Smooth muscle cell (in vitro differentiated cells): ENCODE results near the gene SCYGR4. TPM values are rescaled to one million over a fixed set of nuclear protein-coding genes. Genes with fewer than 3 reads are reported as not detected.
"Not testable (repeated sequence)": the region's sequence is repeated elsewhere in the genome, so short reads cannot be mapped to it uniquely, and the experiment has no call there.

Experiments used
- DNase-seq: peaks from one replicate; lab custom pipeline; 2025; ENCODE audit not compliant: unreplicated experiment; lab: John Stamatoyannopoulos, UW
- H2AFZ ChIP-seq: fragments of 200-600 bp; sonication (generic); 2 replicates; pipeline ENCODE4 v1.6.0; 2016; ENCODE audit warnings: antibody characterized with exemption, low read depth, mild to moderate bottlenecking
- H3F3A ChIP-seq: fragments of 200-600 bp; sonication (generic); 2 replicates; pipeline ENCODE4 v1.6.0; 2017; ENCODE audit warnings: antibody characterized with exemption, low read depth
- H3K27ac ChIP-seq: fragments of 200-600 bp; sonication (generic); 2 replicates; pipeline ENCODE4 v1.5.1; 2016; ENCODE audit warnings: low read depth, mild to moderate bottlenecking
- H3K27me3 ChIP-seq: fragments of 200-600 bp; sonication (generic); 2 replicates; pipeline ENCODE4 v1.6.1; 2016; ENCODE audit warnings: low read depth, mild to moderate bottlenecking
- H3K36me3 ChIP-seq: fragments of 200-600 bp; sonication (generic); 2 replicates; pipeline ENCODE4 v1.5.1; 2016; ENCODE audit warnings: low read depth
- H3K4me1 ChIP-seq: fragments of 200-600 bp; sonication (generic); 2 replicates; pipeline ENCODE4 v1.5.1; 2016; ENCODE audit warnings: low read depth
- H3K4me2 ChIP-seq: fragments of 200-600 bp; sonication (generic); 2 replicates; pipeline ENCODE4 v1.6.0; 2016; ENCODE audit warnings: mild to moderate bottlenecking
- H3K4me3 ChIP-seq: fragments of 200-600 bp; sonication (generic); 2 replicates; pipeline ENCODE4 v1.5.1; 2016; ENCODE audit warnings: mild to moderate bottlenecking
- H3K79me2 ChIP-seq: fragments of 200-600 bp; sonication (generic); 2 replicates; pipeline ENCODE4 v1.6.0; 2016; ENCODE audit warnings: low read depth, mild to moderate bottlenecking
- H3K9ac ChIP-seq: fragments of 200-600 bp; sonication (generic); 2 replicates; pipeline ENCODE4 v1.6.0; 2016; ENCODE audit warnings: low read depth
- H3K9me3 ChIP-seq: fragments of 200-600 bp; sonication (generic); replicated peaks from 2 replicates; pipeline ENCODE4 v1.5.1; 2016; ENCODE audit warnings: low read depth
- H4K20me1 ChIP-seq: fragments of 200-600 bp; sonication (generic); 2 replicates; pipeline ENCODE4 v1.6.0; 2016; ENCODE audit warnings: low read depth
- CTCF ChIP-seq: fragments of 200-600 bp; sonication (generic); IDR thresholded peaks from 2 replicates; pipeline ENCODE4 v1.5.1; 2017; ENCODE audit warnings: borderline replicate concordance, mild to moderate bottlenecking, antibody characterized with exemption; ENCODE audit not compliant: insufficient read depth, poor library complexity, severe bottlenecking
- WGBS: methylation state at CpG from one replicate; pipeline ENCODE4 v1.1.7; 2016; ENCODE audit warnings: low lambda C conversion rate; 5-methylcytosine and 5-hydroxymethylcytosine counted together
- polyA plus RNA-seq: library from polyadenylated mRNA; unstranded; fragments of >200 nt; fragmentation: Nextera tagmentation; extraction: Ambion mirVana; gene quantifications from 2 replicates; pipeline ENCODE4 v1.2.1, GENCODE V29; 2016
- total RNA-seq: library from RNA; depleted of rRNA; stranded (reverse); fragments of >200 nt; gene quantifications from 2 replicates; pipeline ENCODE4 v1.2.3, GENCODE V29; 2014

SCYGR4 gene
- total and polyA plus RNA-seq, 2 experiments from 2014 or later = not detected

GRCh38 chr2:227665189-227665940 is 48.1 kb downstream of the SCYGR4 start:
- Histone ChIP-seq H3K4me3 (no peak overlapping the region), H3F3A (no peaks in the 10 kb centered on the region), H3K27me3 (no peaks in the 10 kb centered on the region), H3K9me3 (no peaks in the 10 kb centered on the region), H3K4me1 (peaks cover 6% of the 10 kb centered on the region), H3K36me3 (no peaks in the 10 kb centered on the region), H2AFZ (no peak overlapping the region), H3K4me2 (no peak overlapping the region), H3K27ac (no peak overlapping the region), H3K9ac (no peak overlapping the region), H3K79me2 (no peaks in the 10 kb centered on the region), H4K20me1 (no peaks in the 10 kb centered on the region)
- WGBS = 92% methylated on average over 6 of the region's 6 CpGs
- no peak for TF ChIP-seq CTCF
- DNase-seq = no peak

DNA sequence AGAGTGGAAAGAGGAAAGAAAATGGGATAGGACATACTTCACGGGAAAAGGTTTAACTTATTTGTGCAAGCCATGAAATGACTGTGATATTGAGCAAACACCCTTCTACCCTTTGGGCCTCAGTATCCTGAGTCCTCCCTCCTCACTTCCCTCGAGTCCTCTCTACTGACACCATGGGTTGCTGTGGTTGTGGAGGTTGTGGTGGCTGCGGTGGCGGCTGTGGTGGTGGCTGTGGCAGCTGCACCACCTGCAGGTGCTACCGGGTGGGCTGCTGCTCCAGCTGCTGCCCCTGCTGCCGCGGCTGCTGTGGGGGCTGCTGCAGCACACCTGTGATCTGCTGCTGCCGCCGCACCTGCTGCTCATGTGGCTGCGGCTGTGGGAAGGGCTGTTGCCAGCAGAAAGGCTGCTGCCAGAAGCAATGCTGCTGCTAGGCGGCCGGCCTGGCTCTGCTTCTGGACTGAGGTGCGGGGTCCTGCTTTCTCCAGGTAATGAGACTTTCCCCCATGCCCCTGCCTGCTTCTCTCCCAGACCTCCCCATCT is 49.4 kb downstream of the SCYGR4 start, which contains the start of gene SCYGR5:
TSS of gene SCYGR5 (plus strand) at position 174 of the 540 bp plus-strand sequence. CDS start at position 174, 0 bp downstream.
- H3K27ac ChIP-seq, H3K36me3 ChIP-seq: not testable (repeated sequence)
- 93% methylated on average over 13 of the region's 13 CpGs for WGBS

More for the DNA sequence above, 49.4 kb downstream of the SCYGR4 start, which contains the start of gene SCYGR5:
- not testable (repeated sequence) for H3K27me3 ChIP-seq, H2AFZ ChIP-seq, H3K9me3 ChIP-seq, H3K79me2 ChIP-seq, DNase-seq, H4K20me1 ChIP-seq, H3F3A ChIP-seq, H3K4me2 ChIP-seq, H3K4me3 ChIP-seq, H3K9ac ChIP-seq, H3K4me1 ChIP-seq

Other genes starting within 250 kb of the SCYGR4 start
- not detected in 2 replicates for gene TM4SF20, start 238.2 kb upstream of the SCYGR4 start, total RNA-seq
- not detected in 2 replicates for gene TM4SF20, start 238.2 kb upstream of the SCYGR4 start, polyA plus RNA-seq
- not detected in 2 replicates for gene SCYGR1, start 229.5 kb upstream of the SCYGR4 start, total RNA-seq
- not detected in 2 replicates for gene SCYGR1, start 229.5 kb upstream of the SCYGR4 start, polyA plus RNA-seq
- 127 and 143 TPM in 2 replicates for gene AGFG1, start 145.3 kb upstream of the SCYGR4 start, total RNA-seq
- 60.5 and 61.1 TPM in 2 replicates for gene AGFG1, start 145.3 kb upstream of the SCYGR4 start, polyA plus RNA-seq
- not detected in 2 replicates for gene SCYGR2, start 18.6 kb upstream of the SCYGR4 start, total RNA-seq
- gene SCYGR2, start 18.6 kb upstream of the SCYGR4 start, polyA plus RNA-seq = not detected in 2 replicates
- gene SCYGR3, start 2.7 kb upstream of the SCYGR4 start, total RNA-seq = not detected in 2 replicates
- not detected in 2 replicates for gene SCYGR3, start 2.7 kb upstream of the SCYGR4 start, polyA plus RNA-seq
- gene SCYGR5, start 49.3 kb downstream of the SCYGR4 start, total RNA-seq = not detected in 2 replicates
- not detected in 2 replicates for gene SCYGR5, start 49.3 kb downstream of the SCYGR4 start, polyA plus RNA-seq
- 5.0 and 7.2 TPM in 2 replicates for gene SLC19A3, start 100.5 kb downstream of the SCYGR4 start, total RNA-seq
- gene SLC19A3, start 100.5 kb downstream of the SCYGR4 start, polyA plus RNA-seq = 3.5 and 4.5 TPM in 2 replicates
- not detected in 2 replicates for gene SCYGR6, start 107.3 kb downstream of the SCYGR4 start, total RNA-seq
- not detected in 2 replicates for gene SCYGR6, start 107.3 kb downstream of the SCYGR4 start, polyA plus RNA-seq
- gene SCYGR7, start 110.8 kb downstream of the SCYGR4 start, total RNA-seq = not detected in 2 replicates
- not detected in 2 replicates for gene SCYGR7, start 110.8 kb downstream of the SCYGR4 start, polyA plus RNA-seq
- gene SCYGR8, start 128.4 kb downstream of the SCYGR4 start, total RNA-seq = not detected in 2 replicates
- not detected in 2 replicates for gene SCYGR8, start 128.4 kb downstream of the SCYGR4 start, polyA plus RNA-seq
- gene CCL20, start 196.3 kb downstream of the SCYGR4 start, total RNA-seq = 6.7 and 16.4 TPM in 2 replicates
- 6.8 and 12.9 TPM in 2 replicates for gene CCL20, start 196.3 kb downstream of the SCYGR4 start, polyA plus RNA-seq